PC-3 (cell line): Measurements from ENCODE around the gene RINT1.

Experiments used
- EZH2 ChIP-seq: fragments of 300-600 bp; sonication (generic); IDR thresholded peaks from one replicate; pipeline ENCODE4 v1.6.1; 2017; ENCODE audit warnings: antibody characterized with exemption, mild to moderate bottlenecking, low read length; ENCODE audit not compliant: unreplicated experiment
- EZH2phosphoT487 ChIP-seq: fragments of 300-600 bp; sonication (generic); IDR thresholded peaks from 2 replicates; pipeline ENCODE4 v1.6.1; 2018; ENCODE audit warnings: mild to moderate bottlenecking, antibody characterized with exemption, low read length, borderline replicate concordance
- TF ChIP-seq, protein P1 (sequence below): fragments of 300-600 bp; sonication (generic); conservative IDR thresholded peaks from 2 replicates; pipeline ENCODE4 v1.5.1; 2017; ENCODE audit warnings: antibody characterized with exemption, low read depth, mild to moderate bottlenecking, low read length

DNA sequence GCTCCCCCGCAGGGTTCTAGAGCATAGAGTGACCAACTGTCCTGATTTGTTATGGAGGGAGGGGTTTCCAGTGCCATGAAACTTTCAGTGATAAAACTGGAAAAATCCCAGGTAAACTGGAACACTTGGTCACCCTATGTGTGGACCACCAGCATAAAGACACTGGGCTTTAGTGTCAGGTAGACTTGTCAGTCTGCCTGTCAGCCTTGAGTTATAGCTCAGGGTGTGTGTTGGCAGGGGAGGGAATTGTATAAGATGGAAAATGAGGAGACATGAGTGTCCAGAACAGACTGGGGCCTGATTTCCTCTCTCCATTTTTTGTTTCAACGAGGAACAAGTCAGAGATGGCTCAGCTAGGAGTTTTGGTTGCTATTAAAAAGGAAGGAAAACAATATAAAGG, 59.5 kb downstream of the RINT1 start:
- TF ChIP-seq, protein P1, sequence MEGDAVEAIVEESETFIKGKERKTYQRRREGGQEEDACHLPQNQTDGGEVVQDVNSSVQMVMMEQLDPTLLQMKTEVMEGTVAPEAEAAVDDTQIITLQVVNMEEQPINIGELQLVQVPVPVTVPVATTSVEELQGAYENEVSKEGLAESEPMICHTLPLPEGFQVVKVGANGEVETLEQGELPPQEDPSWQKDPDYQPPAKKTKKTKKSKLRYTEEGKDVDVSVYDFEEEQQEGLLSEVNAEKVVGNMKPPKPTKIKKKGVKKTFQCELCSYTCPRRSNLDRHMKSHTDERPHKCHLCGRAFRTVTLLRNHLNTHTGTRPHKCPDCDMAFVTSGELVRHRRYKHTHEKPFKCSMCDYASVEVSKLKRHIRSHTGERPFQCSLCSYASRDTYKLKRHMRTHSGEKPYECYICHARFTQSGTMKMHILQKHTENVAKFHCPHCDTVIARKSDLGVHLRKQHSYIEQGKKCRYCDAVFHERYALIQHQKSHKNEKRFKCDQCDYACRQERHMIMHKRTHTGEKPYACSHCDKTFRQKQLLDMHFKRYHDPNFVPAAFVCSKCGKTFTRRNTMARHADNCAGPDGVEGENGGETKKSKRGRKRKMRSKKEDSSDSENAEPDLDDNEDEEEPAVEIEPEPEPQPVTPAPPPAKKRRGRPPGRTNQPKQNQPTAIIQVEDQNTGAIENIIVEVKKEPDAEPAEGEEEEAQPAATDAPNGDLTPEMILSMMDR = no peak
- TF ChIP-seq EZH2phosphoT487 = no peak
- TF ChIP-seq EZH2 = no peak
